DND-41 (cell line): Measurements from ENCODE around the gene CD83.

Experiments
- ATAC-seq: fragments of 200-7000 bp; cut with Tn5 transposase; 3 replicates; pipeline ENCODE4 v1.9.1; 2021; ENCODE audit warnings: low read depth; ENCODE audit not compliant: insufficient read depth
- DNase-seq: peaks from one replicate; pipeline ENCODE4 v3.0.0-alpha.2; 2020
- H2AFZ ChIP-seq: 2 replicates; pipeline ENCODE4 v1.6.0; 2012; ENCODE audit warnings: low read depth, low read length
- H3K27ac ChIP-seq: 2 replicates; pipeline ENCODE4 v1.5.1; 2012; ENCODE audit warnings: low read length, inconsistent platforms
- H3K27me3 ChIP-seq: fragments of 200-600 bp; sonication (generic); 2 replicates; pipeline ENCODE4 v1.6.0; 2012; ENCODE audit warnings: low read length, mild to moderate bottlenecking, inconsistent platforms; ENCODE audit not compliant: insufficient read depth, poor library complexity
- H3K36me3 ChIP-seq: 2 replicates; pipeline ENCODE4 v1.5.1; 2012; ENCODE audit warnings: low read length, inconsistent platforms; ENCODE audit not compliant: insufficient read depth
- H3K4me1 ChIP-seq: 2 replicates; pipeline ENCODE4 v1.5.1; 2012; ENCODE audit warnings: mild to moderate bottlenecking, low read length; ENCODE audit not compliant: insufficient read depth
- H3K4me2 ChIP-seq: 2 replicates; pipeline ENCODE4 v1.6.0; 2012; ENCODE audit warnings: mild to moderate bottlenecking, moderate library complexity, low read length, inconsistent platforms; ENCODE audit not compliant: insufficient read depth
- H3K4me3 ChIP-seq, 2 experiments: fragments of 200-600 bp in 1 of 2; shearing (Covaris generic) in 1 of 2; 2 replicates each; pipeline ENCODE4 v1.5.1; 2012 to 2016; ENCODE audit warnings: inconsistent platforms in 2 of 2, low read length in 2 of 2, mild to moderate bottlenecking in 2 of 2, low read depth in 1 of 2, moderate library complexity in 1 of 2
- H3K79me2 ChIP-seq: 2 replicates; pipeline ENCODE4 v1.6.0; 2012; ENCODE audit warnings: low read length, inconsistent platforms; ENCODE audit not compliant: insufficient read depth
- H3K9ac ChIP-seq: 2 replicates; pipeline ENCODE4 v1.6.0; 2012; ENCODE audit warnings: low read depth, mild to moderate bottlenecking, inconsistent platforms, low read length, moderate library complexity
- H3K9me3 ChIP-seq: 2 replicates; pipeline ENCODE4 v1.5.1; 2012; ENCODE audit warnings: low read length, moderate library complexity, mild to moderate bottlenecking, inconsistent platforms; ENCODE audit not compliant: insufficient read depth, severe bottlenecking
- H4K20me1 ChIP-seq: 2 replicates; pipeline ENCODE4 v1.6.0; 2012; ENCODE audit warnings: low read length; ENCODE audit not compliant: insufficient read depth
- EZH2 ChIP-seq: IDR thresholded peaks from 3 replicates; pipeline ENCODE4 v1.6.1; 2012; ENCODE audit warnings: borderline replicate concordance, low read depth, mild to moderate bottlenecking, moderate library complexity, low read length, inconsistent platforms; ENCODE audit not compliant: severe bottlenecking
- TF ChIP-seq, protein P1 (sequence below): IDR thresholded peaks from 2 replicates; pipeline ENCODE4 v1.5.1; 2012; ENCODE audit warnings: borderline replicate concordance, low read length, moderate library complexity, mild to moderate bottlenecking; ENCODE audit not compliant: poor library complexity, severe bottlenecking; ENCODE audit errors: extremely low read depth

The CD83 gene

GRCh38 chr6:14100138-14100537 is 17.4 kb upstream of the CD83 start:
- DNase-seq = no peak
- Histone ChIP-seq H3K79me2 (no peaks in the 10 kb centered on the region), H2AFZ (no peak overlapping the region), H3K4me1 (no peaks in the 10 kb centered on the region), H3K4me2 (no peak overlapping the region), H3K36me3 (no peaks in the 10 kb centered on the region), H3K4me3 (no peak overlapping the region), H3K9me3 (no peaks in the 10 kb centered on the region), H4K20me1 (no peaks in the 10 kb centered on the region), H3K27ac (no peak overlapping the region), H3K9ac (no peak overlapping the region), H3K27me3 (no peaks in the 10 kb centered on the region)
- TF ChIP-seq, protein P1, sequence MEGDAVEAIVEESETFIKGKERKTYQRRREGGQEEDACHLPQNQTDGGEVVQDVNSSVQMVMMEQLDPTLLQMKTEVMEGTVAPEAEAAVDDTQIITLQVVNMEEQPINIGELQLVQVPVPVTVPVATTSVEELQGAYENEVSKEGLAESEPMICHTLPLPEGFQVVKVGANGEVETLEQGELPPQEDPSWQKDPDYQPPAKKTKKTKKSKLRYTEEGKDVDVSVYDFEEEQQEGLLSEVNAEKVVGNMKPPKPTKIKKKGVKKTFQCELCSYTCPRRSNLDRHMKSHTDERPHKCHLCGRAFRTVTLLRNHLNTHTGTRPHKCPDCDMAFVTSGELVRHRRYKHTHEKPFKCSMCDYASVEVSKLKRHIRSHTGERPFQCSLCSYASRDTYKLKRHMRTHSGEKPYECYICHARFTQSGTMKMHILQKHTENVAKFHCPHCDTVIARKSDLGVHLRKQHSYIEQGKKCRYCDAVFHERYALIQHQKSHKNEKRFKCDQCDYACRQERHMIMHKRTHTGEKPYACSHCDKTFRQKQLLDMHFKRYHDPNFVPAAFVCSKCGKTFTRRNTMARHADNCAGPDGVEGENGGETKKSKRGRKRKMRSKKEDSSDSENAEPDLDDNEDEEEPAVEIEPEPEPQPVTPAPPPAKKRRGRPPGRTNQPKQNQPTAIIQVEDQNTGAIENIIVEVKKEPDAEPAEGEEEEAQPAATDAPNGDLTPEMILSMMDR = no peak
- no peak for TF ChIP-seq EZH2
- no peak for ATAC-seq

DNA sequence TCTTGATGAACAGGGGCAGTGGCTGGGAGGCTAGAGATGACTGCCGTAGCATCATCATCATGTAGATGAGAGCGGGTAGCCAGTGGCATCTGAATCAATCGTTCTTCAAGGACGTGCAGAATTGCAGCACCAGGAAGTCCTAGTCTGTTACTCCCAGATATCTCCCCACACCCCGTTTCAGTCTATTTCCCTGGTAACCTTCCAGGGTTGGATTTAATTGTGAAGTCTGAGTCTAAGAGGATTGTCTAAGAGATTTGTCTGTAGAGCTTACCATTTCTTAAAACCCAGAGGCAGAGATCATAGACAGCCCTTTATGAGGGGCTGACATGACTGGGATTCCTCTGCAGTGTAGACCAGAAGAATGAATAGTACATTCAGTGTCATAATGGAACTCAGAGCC is 16.6 kb upstream of the CD83 start:
- Histone ChIP-seq H3K27ac (no peak overlapping the region), H3K4me2 (no peak overlapping the region), H4K20me1 (no peaks in the 10 kb centered on the region), H3K9ac (no peak overlapping the region), H3K4me3 (no peak overlapping the region), H3K79me2 (no peaks in the 10 kb centered on the region), H3K36me3 (no peaks in the 10 kb centered on the region), H3K9me3 (no peaks in the 10 kb centered on the region), H2AFZ (no peak overlapping the region), H3K27me3 (no peaks in the 10 kb centered on the region), H3K4me1 (no peaks in the 10 kb centered on the region)
- TF ChIP-seq EZH2 = no peak
- TF ChIP-seq, protein P1 = no peak
- DNase-seq (no peak), ATAC-seq (no peak)

GRCh38 chr6:14102383-14102782 is 15.2 kb upstream of the CD83 start:
- TF ChIP-seq, protein P1 = no peak
- TF ChIP-seq EZH2 = no peak
- ATAC-seq = no peak
- H3K36me3 ChIP-seq = no peaks in the 10 kb centered on the region

GRCh38 chr6:14105547-14105946 is 12.0 kb upstream of the CD83 start:
- H4K20me1 ChIP-seq = no peaks in the 10 kb centered on the region
- no peak overlapping the region for H3K4me2 ChIP-seq
- ATAC-seq (no peak), DNase-seq (no peak)
- TF ChIP-seq, protein P1 = no peak
- TF ChIP-seq EZH2 = no peak
- H3K4me3 ChIP-seq = no peak overlapping the region
- no peaks in the 10 kb centered on the region for H3K79me2 ChIP-seq
- H3K4me1 ChIP-seq = no peaks in the 10 kb centered on the region; the same call in 1 of the 2 replicates
- no peak overlapping the region for H3K9ac ChIP-seq
- H3K9me3 ChIP-seq = peaks cover 6% of the 10 kb centered on the region
- no peak overlapping the region for H2AFZ ChIP-seq
- H3K27ac ChIP-seq = no peak overlapping the region
- H3K36me3 ChIP-seq = no peaks in the 10 kb centered on the region
- peaks cover 4% of the 10 kb centered on the region for H3K27me3 ChIP-seq

More at GRCh38 chr6:14102383-14102782, 15.2 kb upstream of the CD83 start:
- no peak for DNase-seq
- H3K9ac ChIP-seq = no peak overlapping the region
- H4K20me1 ChIP-seq = no peaks in the 10 kb centered on the region
- H3K79me2 ChIP-seq = no peaks in the 10 kb centered on the region
- no peak overlapping the region for H3K27ac ChIP-seq
- H3K27me3 ChIP-seq = no peaks in the 10 kb centered on the region
- H3K4me3 ChIP-seq = no peak overlapping the region
- H3K4me2 ChIP-seq = no peak overlapping the region
- H3K4me1 ChIP-seq = no peaks in the 10 kb centered on the region
- H2AFZ ChIP-seq = no peak overlapping the region
- peaks cover 4% of the 10 kb centered on the region for H3K9me3 ChIP-seq
